HG03439 (cell line): ENCODE measurements around the gene FSTL4.

Experiments
- ATAC-seq: cut with Tn5 transposase; IDR thresholded peaks from one replicate; pipeline ENCODE4 v1.9.1; 2021; ENCODE audit warnings: mild to moderate bottlenecking, moderate library complexity; ENCODE audit not compliant: unreplicated experiment

The FSTL4 gene

GRCh38 chr5:133307275-133307674 is 305.1 kb downstream of the FSTL4 start:
- ATAC-seq, result no peak

- no peak for ATAC-seq
Measured at GRCh38 chr5:133304707-133305216, 307.6 kb downstream of the FSTL4 start.

DNA sequence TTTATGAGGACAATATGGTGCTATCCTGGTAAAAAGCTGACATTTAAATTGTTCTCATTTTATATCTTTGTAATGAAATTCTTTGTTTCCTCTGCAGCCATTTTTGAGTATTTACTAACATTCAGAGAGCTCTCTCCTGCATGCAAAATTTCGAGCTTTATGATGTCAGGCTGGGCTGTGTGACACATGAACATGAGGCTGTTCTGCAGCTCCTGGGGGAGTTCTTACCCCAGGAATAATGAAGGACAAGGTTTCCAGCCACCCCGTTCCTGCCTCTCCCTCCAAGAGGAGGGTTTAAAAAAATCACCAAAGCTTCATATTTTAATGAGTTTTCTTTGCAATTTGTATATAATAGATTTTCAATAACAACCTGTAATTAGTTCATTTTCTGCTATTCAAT is 308.2 kb downstream of the FSTL4 start:
- no peak for ATAC-seq

DNA sequence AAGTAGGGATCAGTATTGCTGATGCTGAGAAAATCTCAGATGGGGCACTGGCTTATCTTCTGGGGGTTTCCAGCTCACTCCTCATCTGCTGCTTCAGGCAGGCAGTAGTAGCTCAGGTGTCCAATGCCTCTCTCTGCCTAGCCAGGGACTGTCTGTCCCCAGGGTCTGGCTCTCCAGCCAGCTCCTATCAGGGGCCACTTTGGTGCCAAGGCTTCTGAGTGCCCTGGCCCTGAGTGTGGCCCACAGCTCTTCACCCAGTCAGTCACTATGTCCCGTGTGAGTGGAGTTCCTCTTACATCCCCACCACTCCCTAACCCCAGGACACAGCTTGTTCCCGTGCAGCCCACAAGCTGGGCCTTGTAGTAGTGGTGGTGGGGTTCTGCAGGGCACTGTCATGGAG is 309.0 kb downstream of the FSTL4 start:
- ATAC-seq, result no peak

GRCh38 chr5:133299728-133300127 is 312.6 kb downstream of the FSTL4 start:
- no peak for ATAC-seq

DNA sequence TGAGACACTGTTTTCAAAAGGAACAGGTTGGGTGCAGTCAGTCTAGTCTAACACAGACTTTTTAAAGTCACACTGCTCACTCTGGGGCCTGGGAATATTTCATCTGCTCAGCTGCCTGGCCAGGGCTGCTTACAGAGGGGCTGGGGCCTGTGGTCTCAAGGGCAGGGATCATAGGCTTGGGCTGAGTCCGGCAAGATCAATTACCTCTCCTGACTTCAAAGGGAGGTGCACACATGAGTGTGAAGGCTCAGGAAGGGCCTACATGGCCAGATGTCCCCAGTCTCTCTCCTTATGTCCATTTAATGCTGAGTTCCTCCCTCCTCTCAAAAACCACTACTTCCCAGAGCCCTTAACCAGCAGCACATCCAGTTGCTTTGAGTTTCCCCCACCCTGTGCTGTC is 313.3 kb downstream of the FSTL4 start:
- ATAC-seq, result no peak

DNA sequence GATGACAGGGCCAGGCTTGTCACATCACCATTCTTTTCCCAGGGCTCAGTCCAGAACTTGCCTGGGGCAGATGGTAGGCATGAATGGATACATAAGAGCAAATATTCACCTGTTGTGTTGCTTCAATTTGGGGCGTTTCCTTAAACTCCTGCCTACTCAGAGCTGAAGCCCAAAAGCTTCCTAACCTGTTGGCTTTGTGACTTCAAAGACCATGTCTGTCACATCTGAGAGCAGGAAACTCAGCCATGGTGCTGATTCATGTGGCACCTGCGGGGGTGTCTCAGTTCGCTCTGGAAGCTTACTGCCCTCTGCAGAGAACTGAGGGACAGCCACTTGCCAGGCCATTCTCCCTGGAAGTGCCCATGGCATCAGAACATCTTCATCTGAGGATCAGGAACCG is 313.9 kb downstream of the FSTL4 start:
- no peak for ATAC-seq

GRCh38 chr5:133297293-133297692 is 315.0 kb downstream of the FSTL4 start:
- no peak for ATAC-seq

DNA sequence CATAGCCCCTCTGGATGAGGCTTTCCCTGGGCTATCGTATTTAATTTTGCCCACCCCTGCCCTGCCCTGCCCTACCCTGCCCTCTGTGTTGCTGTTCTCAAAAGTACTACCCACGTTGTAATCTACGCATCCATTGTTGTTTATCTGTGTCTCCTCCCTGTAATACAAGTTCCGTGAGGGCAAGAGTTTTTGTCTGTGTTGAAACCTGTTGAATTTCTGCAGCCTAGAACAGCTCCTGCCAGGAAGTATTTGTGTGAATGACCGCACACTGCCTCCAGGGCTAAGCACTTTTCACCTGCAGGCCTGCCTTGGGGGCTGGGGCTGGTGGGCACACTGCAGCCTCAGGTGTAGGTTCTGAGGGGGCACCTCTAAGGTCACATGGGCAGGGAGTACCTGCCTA is 315.7 kb downstream of the FSTL4 start:
- ATAC-seq, result no peak

- ATAC-seq, result no peak
Measured at GRCh38 chr5:133295520-133295919, 316.8 kb downstream of the FSTL4 start.

GRCh38 chr5:133294380-133294779 is 318.0 kb downstream of the FSTL4 start:
- no peak for ATAC-seq

DNA sequence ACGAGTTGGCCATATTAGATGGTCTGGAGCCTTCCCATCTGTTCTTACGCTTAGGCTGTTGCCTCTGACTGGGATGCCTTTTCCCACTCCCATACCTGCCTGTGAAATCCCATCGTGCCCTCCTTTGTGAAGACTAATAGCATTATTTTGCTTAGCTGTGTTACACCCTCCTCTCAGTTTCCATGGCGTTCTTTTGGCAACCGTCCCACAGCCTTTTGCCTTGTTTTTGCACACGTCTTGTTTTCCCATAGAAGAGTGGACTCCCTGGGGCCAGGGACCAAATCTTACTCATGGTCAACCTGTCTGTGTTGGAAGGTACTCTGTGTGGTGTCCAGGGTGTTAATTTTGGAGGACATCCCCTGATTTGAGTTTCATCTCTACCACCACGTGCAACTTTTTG is 318.4 kb downstream of the FSTL4 start:
- no peak for ATAC-seq

GRCh38 chr5:133292300-133292699 is 320.0 kb downstream of the FSTL4 start:
- ATAC-seq, result no peak

- no peak for ATAC-seq
Measured at GRCh38 chr5:133291524-133291923, 320.8 kb downstream of the FSTL4 start.

- ATAC-seq, result no peak
Measured at GRCh38 chr5:133290669-133291240, 321.6 kb downstream of the FSTL4 start.

DNA sequence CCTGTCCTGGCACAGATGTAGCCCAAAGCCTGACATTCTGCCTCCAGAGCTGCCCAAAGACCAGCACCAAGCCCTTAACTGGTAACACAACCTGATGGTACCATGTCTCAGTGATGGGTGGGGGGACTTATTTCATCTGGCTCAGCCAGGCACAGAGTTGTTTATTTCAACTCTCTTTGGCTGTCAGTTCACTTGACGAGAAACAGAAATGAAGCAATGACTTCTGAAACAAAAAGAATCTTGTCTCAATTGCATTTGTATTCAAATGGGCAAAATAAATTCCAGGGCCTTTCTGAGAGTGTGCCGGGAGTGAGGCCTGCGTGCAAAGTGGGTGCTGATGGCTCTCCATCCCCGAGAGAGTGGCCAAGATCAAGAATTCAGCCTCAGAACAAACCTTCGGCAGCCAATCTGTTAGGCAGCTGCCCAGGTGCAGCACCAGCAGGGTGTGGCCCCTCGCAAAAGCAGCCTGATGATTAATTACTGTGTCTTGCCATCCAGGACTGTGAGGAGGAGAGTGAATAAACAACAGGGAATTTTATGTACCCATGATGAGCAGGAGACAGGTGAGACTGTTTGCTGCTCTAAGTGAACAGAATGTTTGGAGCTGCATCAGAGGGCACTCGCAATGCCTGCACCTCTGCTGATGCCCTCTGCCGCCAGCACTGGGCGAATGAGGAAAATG is 322.5 kb downstream of the FSTL4 start:
- ATAC-seq, result no peak

DNA sequence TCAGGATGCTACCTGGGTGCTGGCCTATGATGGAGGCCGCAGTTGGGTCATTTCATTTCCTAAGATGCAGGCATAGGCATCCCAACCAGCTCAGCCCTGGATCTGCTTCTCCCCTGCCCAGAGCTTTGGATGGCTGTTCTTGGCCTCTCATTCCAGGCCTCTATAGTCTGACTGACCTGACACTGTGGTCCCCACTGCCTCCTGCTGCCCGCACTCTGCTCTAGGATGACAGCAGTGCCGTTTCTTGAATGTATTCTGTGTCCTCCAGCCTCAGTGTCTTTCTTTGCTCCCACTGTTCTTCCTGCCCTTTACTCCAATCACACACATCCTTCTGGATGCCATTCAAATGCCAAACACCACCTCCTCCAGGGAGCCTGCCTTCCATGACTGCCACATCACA is 324.8 kb downstream of the FSTL4 start:
- no peak for ATAC-seq

- ATAC-seq, result no peak
Measured at GRCh38 chr5:133286483-133286882, 325.9 kb downstream of the FSTL4 start.

DNA sequence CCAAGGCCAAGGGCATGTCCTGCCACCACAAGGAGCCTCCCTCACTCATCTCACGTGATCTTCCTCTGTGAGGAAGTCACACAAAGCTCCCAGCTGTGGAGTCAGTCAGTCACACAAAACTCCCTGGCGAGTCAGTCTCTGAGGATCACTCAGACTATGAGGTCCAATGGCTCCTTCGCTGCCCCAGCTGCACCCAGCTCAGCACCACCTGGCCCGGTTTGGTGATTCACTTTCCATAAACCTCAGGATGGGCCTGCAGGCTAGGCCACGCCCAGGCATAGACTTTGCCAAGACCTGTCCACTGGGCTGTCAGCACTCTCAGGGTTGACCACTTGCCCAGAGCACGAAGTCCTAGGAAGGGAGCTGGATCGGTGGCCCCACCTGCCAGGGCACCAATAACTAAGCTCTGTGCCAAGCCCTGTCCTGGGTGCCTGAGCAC is 326.7 kb downstream of the FSTL4 start:
- ATAC-seq, result no peak

DNA sequence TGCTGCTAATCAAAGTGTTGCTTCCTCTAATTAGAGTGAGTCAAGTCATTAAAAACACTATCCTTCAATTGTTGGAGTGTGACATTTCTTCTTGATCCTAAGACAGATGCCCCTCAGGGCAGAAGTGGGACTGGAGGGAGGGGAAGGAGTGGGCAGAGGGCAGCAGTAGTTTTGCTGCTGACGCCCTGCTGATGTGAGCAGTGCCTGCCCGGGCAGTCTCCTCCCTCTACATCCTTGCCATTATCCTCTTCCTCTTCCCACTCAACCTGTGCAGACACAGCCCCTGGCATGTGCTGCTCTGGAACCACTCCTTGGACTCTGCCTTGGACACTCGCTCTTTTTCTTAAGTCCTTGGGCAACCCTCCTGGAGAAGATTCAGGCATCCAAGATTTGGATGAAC is 328.0 kb downstream of the FSTL4 start:
- ATAC-seq, result no peak

- no peak for ATAC-seq
Measured at GRCh38 chr5:133278317-133278716, 334.0 kb downstream of the FSTL4 start.

GRCh38 chr5:133277744-133278143 is 334.6 kb downstream of the FSTL4 start:
- no peak for ATAC-seq

GRCh38 chr5:133276171-133276570 is 336.2 kb downstream of the FSTL4 start:
- ATAC-seq, result no peak
